HT1080 (cell line): ENCODE results near the gene AIM2. TPM values are rescaled to one million over a fixed set of nuclear protein-coding genes. Genes with fewer than 3 reads are reported as not detected.
A peak's percentile ranks its signal among the peaks of the same experiment; 100 is the strongest.
"Not testable (repeated sequence)": the region's sequence is repeated elsewhere in the genome, so short reads cannot be mapped to it uniquely, and the experiment has no call there.

Source experiments
- DNase-seq: peaks from one replicate; pipeline ENCODE4 v3.0.0-alpha.2; 2015; ENCODE audit warnings: low read depth
- polyA plus RNA-seq, 2 experiments: library from polyadenylated mRNA; depleted of rRNA; stranded (reverse); fragments of >200 nt; gene quantifications; 2 replicates each; pipeline ENCODE4 v1.2.3, GENCODE V29; 2015
- total RNA-seq: library from RNA; depleted of rRNA; stranded (reverse); fragments of >200 nt; shearing (Covaris generic); gene quantifications from 2 replicates; pipeline ENCODE4 v1.2.3, GENCODE V29; 2014; rRNA removed

AIM2 gene
- 1.2 and 3.2 TPM in 2 replicates for total RNA-seq
- 3.1 and 3.6 TPM in 2 replicates for polyA plus RNA-seq (2015; cell fraction: cytosol; rRNA removed)
- polyA plus RNA-seq (2015; cell fraction: nucleus; rRNA removed) = 4.1 and 7.3 TPM in 2 replicates

GRCh38 chr1:159076438-159077119 lies at the start of gene AIM2:
AIM2 (minus strand) TSS chr1:159076766; CDS start chr1:159073499, 3,267 bp downstream.
- DNase-seq = peak; percentile 80

- no peak for DNase-seq
Measured at GRCh38 chr1:159123587-159123986, 47.0 kb upstream of the AIM2 start.

GRCh38 chr1:159122005-159122621 lies 45.5 kb upstream of the AIM2 start:
- peak; percentile 54 for DNase-seq

GRCh38 chr1:159121526-159121925 lies 45.0 kb upstream of the AIM2 start:
- no peak for DNase-seq

GRCh38 chr1:159120317-159120716 lies 43.8 kb upstream of the AIM2 start:
- DNase-seq = no peak

GRCh38 chr1:159113596-159114433 lies 37.2 kb upstream of the AIM2 start:
- DNase-seq = no peak

GRCh38 chr1:159103021-159103420 lies 26.5 kb upstream of the AIM2 start:
- DNase-seq = not testable (repeated sequence)

- no peak for DNase-seq
Measured at GRCh38 chr1:159100589-159100988, 24.0 kb upstream of the AIM2 start.

GRCh38 chr1:159098596-159098995 lies 22.0 kb upstream of the AIM2 start:
- no peak for DNase-seq

- DNase-seq = peak; percentile 71
Measured at GRCh38 chr1:159092036-159092760, 15.6 kb upstream of the AIM2 start.

GRCh38 chr1:159091607-159092031 lies 15.1 kb upstream of the AIM2 start:
- DNase-seq = peak; percentile 80

GRCh38 chr1:159091180-159091560 lies 14.6 kb upstream of the AIM2 start:
- peak; percentile 10 for DNase-seq

- DNase-seq = peak; percentile 74
Measured at GRCh38 chr1:159090286-159091179, 14.0 kb upstream of the AIM2 start.

- no peak for DNase-seq
Measured at GRCh38 chr1:159089184-159089791, 12.7 kb upstream of the AIM2 start.

GRCh38 chr1:159088546-159089183 lies 12.1 kb upstream of the AIM2 start:
- DNase-seq = no peak

- peak; percentile 82 for DNase-seq
Measured at GRCh38 chr1:159088050-159088449, 11.5 kb upstream of the AIM2 start.

- DNase-seq = no peak
Measured at GRCh38 chr1:159084867-159085266, 8.3 kb upstream of the AIM2 start.

- DNase-seq = no peak
Measured at GRCh38 chr1:159084152-159084551, 7.6 kb upstream of the AIM2 start.

- DNase-seq = no peak
Measured at GRCh38 chr1:159083013-159083412, 6.4 kb upstream of the AIM2 start.
